ENCODE measurements around the gene CCDC197. TPM values are rescaled to one million over a fixed set of nuclear protein-coding genes. Genes with fewer than 3 reads are reported as not detected.

CCDC197 gene
- total RNA-seq, 1 experiment from 2014 or later, result not detected

- TF ChIP-seq GABPB1 (CRISPR knock-in tag; IDR thresholded peaks at IDR 0.05), result no peak
- no peak for TF ChIP-seq CREB1 (CRISPR knock-in tag; IDR thresholded peaks at IDR 0.05)
- TF ChIP-seq FOXP1 (CRISPR knock-in tag; IDR thresholded peaks at IDR 0.05; ENCODE audit: borderline replicate concordance), result no peak
Observed at GRCh38 chr14:94010625-94011024, 13.5 kb downstream of the CCDC197 start (continued).

DNA sequence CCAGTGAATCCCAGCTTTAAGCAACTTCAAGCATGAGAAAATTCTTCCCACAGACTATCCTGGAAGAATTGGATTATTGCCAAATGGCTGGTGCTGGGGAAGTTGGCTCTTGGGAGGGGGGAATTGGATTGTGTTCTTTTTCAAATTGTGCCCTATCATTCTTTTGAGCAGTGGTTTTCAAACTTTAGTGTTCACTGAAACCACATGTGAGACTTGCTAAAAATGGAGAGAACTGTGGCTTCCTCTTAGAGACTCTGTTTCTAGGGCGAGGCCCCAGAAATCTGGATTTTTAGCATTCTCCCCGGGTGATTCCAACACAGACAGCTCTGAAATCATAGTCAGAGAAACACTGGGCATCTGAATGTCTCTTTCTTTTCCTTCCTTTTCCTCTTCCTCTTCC lies 14.7 kb downstream of the CCDC197 start:
- H3K4me3 Mint-ChIP-seq, result no peak overlapping the region
- no peaks in the 10 kb centered on the region for H3K4me1 Mint-ChIP-seq
- TF ChIP-seq ZNF532 (CRISPR knock-in tag; IDR thresholded peaks at IDR 0.05; ENCODE audit: borderline replicate concordance) (no peak), TP53 (CRISPR knock-in tag; IDR thresholded peaks at IDR 0.05) (no peak), PREB (CRISPR knock-in tag; IDR thresholded peaks at IDR 0.05; ENCODE audit: borderline replicate concordance) (no peak), NR1H2 (CRISPR knock-in tag; IDR thresholded peaks at IDR 0.05) (no peak), IRF2 (CRISPR knock-in tag; IDR thresholded peaks at IDR 0.05; ENCODE audit: borderline replicate concordance, low read depth) (no peak), OVOL2 (CRISPR knock-in tag; IDR thresholded peaks at IDR 0.05; ENCODE audit: borderline replicate concordance) (no peak), ZNF416 (CRISPR knock-in tag; IDR thresholded peaks at IDR 0.05) (no peak), SP1 (CRISPR knock-in tag; conservative IDR thresholded peaks at IDR 0.05) (no peak), FOXK1 (CRISPR knock-in tag; IDR thresholded peaks at IDR 0.05) (no peak), ZNF263 (CRISPR knock-in tag; IDR thresholded peaks at IDR 0.05; ENCODE audit: low read depth) (no peak), NR2C2 (CRISPR knock-in tag; IDR thresholded peaks at IDR 0.05) (no peak), CDX4 (CRISPR knock-in tag; IDR thresholded peaks at IDR 0.05; ENCODE audit: borderline replicate concordance) (no peak), ZNF219 (CRISPR knock-in tag; IDR thresholded peaks at IDR 0.05; ENCODE audit: borderline replicate concordance) (no peak), GTF2I (CRISPR knock-in tag; conservative IDR thresholded peaks at IDR 0.05) (no peak), TCF7 (CRISPR knock-in tag; IDR thresholded peaks at IDR 0.05; ENCODE audit: low read depth) (no peak), NFE2L1 (CRISPR knock-in tag; IDR thresholded peaks at IDR 0.05) (no peak), FOXJ3 (CRISPR knock-in tag; IDR thresholded peaks at IDR 0.05; ENCODE audit: borderline replicate concordance) (no peak)
- TF ChIP-seq, protein P1, sequence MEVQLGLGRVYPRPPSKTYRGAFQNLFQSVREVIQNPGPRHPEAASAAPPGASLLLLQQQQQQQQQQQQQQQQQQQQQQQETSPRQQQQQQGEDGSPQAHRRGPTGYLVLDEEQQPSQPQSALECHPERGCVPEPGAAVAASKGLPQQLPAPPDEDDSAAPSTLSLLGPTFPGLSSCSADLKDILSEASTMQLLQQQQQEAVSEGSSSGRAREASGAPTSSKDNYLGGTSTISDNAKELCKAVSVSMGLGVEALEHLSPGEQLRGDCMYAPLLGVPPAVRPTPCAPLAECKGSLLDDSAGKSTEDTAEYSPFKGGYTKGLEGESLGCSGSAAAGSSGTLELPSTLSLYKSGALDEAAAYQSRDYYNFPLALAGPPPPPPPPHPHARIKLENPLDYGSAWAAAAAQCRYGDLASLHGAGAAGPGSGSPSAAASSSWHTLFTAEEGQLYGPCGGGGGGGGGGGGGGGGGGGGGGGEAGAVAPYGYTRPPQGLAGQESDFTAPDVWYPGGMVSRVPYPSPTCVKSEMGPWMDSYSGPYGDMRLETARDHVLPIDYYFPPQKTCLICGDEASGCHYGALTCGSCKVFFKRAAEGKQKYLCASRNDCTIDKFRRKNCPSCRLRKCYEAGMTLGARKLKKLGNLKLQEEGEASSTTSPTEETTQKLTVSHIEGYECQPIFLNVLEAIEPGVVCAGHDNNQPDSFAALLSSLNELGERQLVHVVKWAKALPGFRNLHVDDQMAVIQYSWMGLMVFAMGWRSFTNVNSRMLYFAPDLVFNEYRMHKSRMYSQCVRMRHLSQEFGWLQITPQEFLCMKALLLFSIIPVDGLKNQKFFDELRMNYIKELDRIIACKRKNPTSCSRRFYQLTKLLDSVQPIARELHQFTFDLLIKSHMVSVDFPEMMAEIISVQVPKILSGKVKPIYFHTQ (CRISPR knock-in tag; IDR thresholded peaks at IDR 0.05), result no peak
- TF ChIP-seq, protein P2, sequence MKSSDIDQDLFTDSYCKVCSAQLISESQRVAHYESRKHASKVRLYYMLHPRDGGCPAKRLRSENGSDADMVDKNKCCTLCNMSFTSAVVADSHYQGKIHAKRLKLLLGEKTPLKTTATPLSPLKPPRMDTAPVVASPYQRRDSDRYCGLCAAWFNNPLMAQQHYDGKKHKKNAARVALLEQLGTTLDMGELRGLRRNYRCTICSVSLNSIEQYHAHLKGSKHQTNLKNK (CRISPR knock-in tag; IDR thresholded peaks at IDR 0.05), result no peak
- TF ChIP-seq, protein P3, sequence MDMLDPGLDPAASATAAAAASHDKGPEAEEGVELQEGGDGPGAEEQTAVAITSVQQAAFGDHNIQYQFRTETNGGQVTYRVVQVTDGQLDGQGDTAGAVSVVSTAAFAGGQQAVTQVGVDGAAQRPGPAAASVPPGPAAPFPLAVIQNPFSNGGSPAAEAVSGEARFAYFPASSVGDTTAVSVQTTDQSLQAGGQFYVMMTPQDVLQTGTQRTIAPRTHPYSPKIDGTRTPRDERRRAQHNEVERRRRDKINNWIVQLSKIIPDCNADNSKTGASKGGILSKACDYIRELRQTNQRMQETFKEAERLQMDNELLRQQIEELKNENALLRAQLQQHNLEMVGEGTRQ (CRISPR knock-in tag; IDR thresholded peaks at IDR 0.05), result no peak
- H3K36me3 Mint-ChIP-seq, result no peaks in the 10 kb centered on the region
- ChIA-PET POLR2A (no interaction called here), CTCF (interaction anchor here (1.4 to 4.9 kb wide), 2 partner anchors 25 to 72 kb away, joined by 6 to 27 read pairs; no protein-coding TSS in a partner anchor)
- ATAC-seq, result no peak
- H3K27me3 Mint-ChIP-seq (ENCODE audit: low read depth), result no peaks in the 10 kb centered on the region
- no peaks in the 10 kb centered on the region for H3K9me3 Mint-ChIP-seq
- H3K27ac Mint-ChIP-seq, result no peak overlapping the region
- DNase-seq (ENCODE audit: low spot score), result no peak

Measured in WTC11 (cell line).